SK-N-SH (cell line): ENCODE measurements around the gene GUCY2D.
A peak's percentile ranks its signal among the peaks of the same experiment; 100 is the strongest.

Experiments used
- EZH2phosphoT487 ChIP-seq: fragments of 200-600 bp; sonication (generic); IDR thresholded peaks from 2 replicates; pipeline ENCODE4 v1.6.1; 2017; ENCODE audit warnings: low read depth, mixed run types, mild to moderate bottlenecking, antibody characterized with exemption, moderate library complexity, borderline replicate concordance
- FOXM1 ChIP-seq: IDR thresholded peaks from 2 replicates; pipeline ENCODE4 v1.4.0; 2012; ENCODE audit warnings: low read depth, mild to moderate bottlenecking
- GABPA ChIP-seq: IDR thresholded peaks from 2 replicates; pipeline ENCODE4 v1.4.0; 2012; ENCODE audit warnings: low read depth, mild to moderate bottlenecking
- NRF1 ChIP-seq: IDR thresholded peaks from 2 replicates; pipeline ENCODE4 v1.6.1; 2012; ENCODE audit warnings: low read depth, mild to moderate bottlenecking, low read length
- POLR2AphosphoS5 ChIP-seq: IDR thresholded peaks from 2 replicates; pipeline ENCODE4 v1.6.1; 2012; ENCODE audit warnings: low read depth, low read length
- RCOR1 ChIP-seq: fragments of 150-350 bp; IDR thresholded peaks from 2 replicates; pipeline ENCODE4 v1.6.1; 2017; ENCODE audit warnings: antibody characterized with exemption, low read length
- SMC3 ChIP-seq: IDR thresholded peaks from 2 replicates; pipeline ENCODE4 v1.6.1; 2012; ENCODE audit warnings: low read depth, low read length, improper control_type of control experiment
- TAF1 ChIP-seq: IDR thresholded peaks from 2 replicates; pipeline ENCODE4 v1.6.1; 2012; ENCODE audit warnings: low read depth, mild to moderate bottlenecking, low read length, moderate library complexity, borderline replicate concordance
- USF2 ChIP-seq: fragments of 150-350 bp; IDR thresholded peaks from 2 replicates; pipeline ENCODE4 v1.6.1; 2017; ENCODE audit warnings: antibody characterized with exemption, low read length, low read depth, borderline replicate concordance
- TF ChIP-seq, protein P1 (sequence below): fragments of 200-600 bp; sonication (generic); IDR thresholded peaks from 2 replicates; pipeline ENCODE4 v1.6.1; 2017; ENCODE audit warnings: antibody characterized with exemption, mild to moderate bottlenecking, moderate library complexity
- TF ChIP-seq, protein P2 (sequence below): IDR thresholded peaks from 2 replicates; pipeline ENCODE4 v1.4.0; 2012; ENCODE audit warnings: low read depth, borderline replicate concordance

DNA sequence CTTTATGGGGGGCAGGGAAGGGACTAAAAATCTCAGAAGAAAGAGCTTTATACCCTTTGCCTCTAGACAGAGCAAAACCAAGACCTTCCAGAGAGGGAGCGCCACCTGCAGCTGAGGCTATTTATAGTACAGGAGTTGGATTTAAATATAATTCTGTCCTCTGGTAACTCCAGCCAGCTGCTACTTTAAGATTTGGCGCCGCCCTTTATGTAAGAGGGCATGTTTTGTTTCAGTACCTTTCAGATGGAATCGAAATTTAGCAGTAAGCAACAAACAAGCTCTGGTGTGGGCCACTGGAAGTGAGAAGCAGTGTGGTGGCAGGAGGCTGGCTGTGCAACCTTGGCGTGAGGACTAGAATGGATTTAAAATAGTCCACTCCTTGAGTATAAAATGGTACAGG lies 5.2 kb upstream of the GUCY2D start:
- TF ChIP-seq, protein P1, sequence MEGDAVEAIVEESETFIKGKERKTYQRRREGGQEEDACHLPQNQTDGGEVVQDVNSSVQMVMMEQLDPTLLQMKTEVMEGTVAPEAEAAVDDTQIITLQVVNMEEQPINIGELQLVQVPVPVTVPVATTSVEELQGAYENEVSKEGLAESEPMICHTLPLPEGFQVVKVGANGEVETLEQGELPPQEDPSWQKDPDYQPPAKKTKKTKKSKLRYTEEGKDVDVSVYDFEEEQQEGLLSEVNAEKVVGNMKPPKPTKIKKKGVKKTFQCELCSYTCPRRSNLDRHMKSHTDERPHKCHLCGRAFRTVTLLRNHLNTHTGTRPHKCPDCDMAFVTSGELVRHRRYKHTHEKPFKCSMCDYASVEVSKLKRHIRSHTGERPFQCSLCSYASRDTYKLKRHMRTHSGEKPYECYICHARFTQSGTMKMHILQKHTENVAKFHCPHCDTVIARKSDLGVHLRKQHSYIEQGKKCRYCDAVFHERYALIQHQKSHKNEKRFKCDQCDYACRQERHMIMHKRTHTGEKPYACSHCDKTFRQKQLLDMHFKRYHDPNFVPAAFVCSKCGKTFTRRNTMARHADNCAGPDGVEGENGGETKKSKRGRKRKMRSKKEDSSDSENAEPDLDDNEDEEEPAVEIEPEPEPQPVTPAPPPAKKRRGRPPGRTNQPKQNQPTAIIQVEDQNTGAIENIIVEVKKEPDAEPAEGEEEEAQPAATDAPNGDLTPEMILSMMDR: 0 out of 2 replicates have a peak, but pooled peaks have one; percentile 36
- TF ChIP-seq POLR2AphosphoS5 (no peak), USF2 (no peak), SMC3 (no peak), TAF1 (no peak), GABPA (no peak), RCOR1 (no peak), NRF1 (no peak), FOXM1 (no peak), EZH2phosphoT487 (no peak)
- TF ChIP-seq, protein P2, sequence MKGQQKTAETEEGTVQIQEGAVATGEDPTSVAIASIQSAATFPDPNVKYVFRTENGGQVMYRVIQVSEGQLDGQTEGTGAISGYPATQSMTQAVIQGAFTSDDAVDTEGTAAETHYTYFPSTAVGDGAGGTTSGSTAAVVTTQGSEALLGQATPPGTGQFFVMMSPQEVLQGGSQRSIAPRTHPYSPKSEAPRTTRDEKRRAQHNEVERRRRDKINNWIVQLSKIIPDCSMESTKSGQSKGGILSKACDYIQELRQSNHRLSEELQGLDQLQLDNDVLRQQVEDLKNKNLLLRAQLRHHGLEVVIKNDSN: no peak
